Left ventricle myocardium inferior (tissue), 1 donor: ENCODE measurements around the gene SLC23A1. TPM values are rescaled to one million over a fixed set of nuclear protein-coding genes. Genes with fewer than 3 reads are reported as not detected.

Experiments
- DNase-seq: peaks from one replicate; pipeline ENCODE4 v3.0.0-alpha.2; 2020
- H3K27ac ChIP-seq: fragments of 200-600 bp; replicated peaks from 2 replicates; pipeline ENCODE4 v1.8.0; 2021
- H3K27me3 ChIP-seq: fragments of 200-600 bp; 2 replicates; pipeline ENCODE4 v1.8.0; 2021; ENCODE audit warnings: low read depth
- H3K36me3 ChIP-seq: fragments of 200-600 bp; 2 replicates; pipeline ENCODE4 v1.8.0; 2021
- H3K4me1 ChIP-seq: fragments of 200-600 bp; 2 replicates; pipeline ENCODE4 v1.8.0; 2021
- H3K4me3 ChIP-seq: fragments of 200-600 bp; 2 replicates; pipeline ENCODE4 v1.8.0; 2021; ENCODE audit warnings: mild to moderate bottlenecking, moderate library complexity
- H3K9me3 ChIP-seq: fragments of 200-600 bp; replicated peaks from 2 replicates; pipeline ENCODE4 v1.8.0; 2021
- intact Hi-C: fragments of 100-400 bp; cut with micrococcal nuclease; formaldehyde crosslinking; loops from one replicate; pipeline ENCODE4 v1.11.0; 2022
- total RNA-seq: library from RNA; stranded (reverse); fragmentation: NEBNext Ultra II Directional; extraction: Animal tissue kit (Norgen Biotek cat#: 25700); gene quantifications from one replicate; pipeline ENCODE4 v1.2.1, GENCODE V29; 2021
- TF ChIP-seq, protein P1 (sequence below): fragments of 200-600 bp; IDR thresholded peaks from 2 replicates; pipeline ENCODE4 v1.8.0; 2021; ENCODE audit warnings: antibody characterized with exemption, mild to moderate bottlenecking, borderline replicate concordance
- donor health status: DM: no; HTN: yes; CAD: no; lungs with severe emphysema.

Gene SLC23A1
- total RNA-seq, 1 donor from 2014 or later = not detected

DNA sequence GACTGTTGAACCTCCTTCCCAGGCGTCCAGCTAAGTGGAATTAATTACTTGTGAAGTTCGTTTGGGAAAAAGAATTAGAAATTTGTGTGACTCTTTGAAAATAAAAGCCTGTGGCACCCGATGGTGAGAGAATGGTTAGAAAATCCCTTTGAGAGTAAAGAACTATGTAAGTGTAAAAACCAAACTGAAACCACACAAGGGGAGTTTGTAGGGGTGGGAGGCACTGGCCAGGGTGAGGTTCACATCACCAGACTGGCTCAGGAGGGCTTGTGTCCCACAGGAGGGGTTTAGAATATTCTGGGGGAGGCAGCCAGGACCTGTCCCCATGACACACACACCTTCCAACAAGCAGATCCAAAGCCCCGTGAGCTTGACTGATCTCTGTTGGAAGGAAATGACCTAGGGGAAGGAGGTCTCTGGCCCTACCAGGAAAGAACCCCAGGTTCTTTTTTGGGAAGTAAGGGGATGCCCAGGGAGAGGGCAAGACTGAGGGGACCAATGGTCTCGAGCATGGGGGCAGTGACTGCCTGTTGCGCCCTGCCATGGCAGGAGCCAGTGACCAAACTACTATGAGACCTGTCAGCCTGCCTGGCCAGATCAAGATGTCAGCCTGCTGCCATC lies 16.5 kb upstream of the SLC23A1 start:
- Histone ChIP-seq H3K4me1 (peaks cover 52% of the 10 kb centered on the region), H3K4me3 (no peak overlapping the region), H3K9me3 (no peaks in the 10 kb centered on the region), H3K27me3 (no peaks in the 10 kb centered on the region), H3K27ac (no peak overlapping the region), H3K36me3 (peaks cover 5% of the 10 kb centered on the region)
- DNase-seq = no peak
- intact Hi-C loops = no loop called here
- TF ChIP-seq, protein P1, sequence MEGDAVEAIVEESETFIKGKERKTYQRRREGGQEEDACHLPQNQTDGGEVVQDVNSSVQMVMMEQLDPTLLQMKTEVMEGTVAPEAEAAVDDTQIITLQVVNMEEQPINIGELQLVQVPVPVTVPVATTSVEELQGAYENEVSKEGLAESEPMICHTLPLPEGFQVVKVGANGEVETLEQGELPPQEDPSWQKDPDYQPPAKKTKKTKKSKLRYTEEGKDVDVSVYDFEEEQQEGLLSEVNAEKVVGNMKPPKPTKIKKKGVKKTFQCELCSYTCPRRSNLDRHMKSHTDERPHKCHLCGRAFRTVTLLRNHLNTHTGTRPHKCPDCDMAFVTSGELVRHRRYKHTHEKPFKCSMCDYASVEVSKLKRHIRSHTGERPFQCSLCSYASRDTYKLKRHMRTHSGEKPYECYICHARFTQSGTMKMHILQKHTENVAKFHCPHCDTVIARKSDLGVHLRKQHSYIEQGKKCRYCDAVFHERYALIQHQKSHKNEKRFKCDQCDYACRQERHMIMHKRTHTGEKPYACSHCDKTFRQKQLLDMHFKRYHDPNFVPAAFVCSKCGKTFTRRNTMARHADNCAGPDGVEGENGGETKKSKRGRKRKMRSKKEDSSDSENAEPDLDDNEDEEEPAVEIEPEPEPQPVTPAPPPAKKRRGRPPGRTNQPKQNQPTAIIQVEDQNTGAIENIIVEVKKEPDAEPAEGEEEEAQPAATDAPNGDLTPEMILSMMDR = no peak

GRCh38 chr5:139397921-139398320 lies 14.8 kb upstream of the SLC23A1 start:
- Histone ChIP-seq H3K27ac (no peak overlapping the region), H3K9me3 (no peaks in the 10 kb centered on the region), H3K27me3 (no peaks in the 10 kb centered on the region), H3K36me3 (peaks cover 6% of the 10 kb centered on the region), H3K4me1 (peaks cover 57% of the 10 kb centered on the region), H3K4me3 (no peak overlapping the region)
- TF ChIP-seq, protein P1 = no peak
- intact Hi-C loops = no loop called here
- DNase-seq = no peak

DNA sequence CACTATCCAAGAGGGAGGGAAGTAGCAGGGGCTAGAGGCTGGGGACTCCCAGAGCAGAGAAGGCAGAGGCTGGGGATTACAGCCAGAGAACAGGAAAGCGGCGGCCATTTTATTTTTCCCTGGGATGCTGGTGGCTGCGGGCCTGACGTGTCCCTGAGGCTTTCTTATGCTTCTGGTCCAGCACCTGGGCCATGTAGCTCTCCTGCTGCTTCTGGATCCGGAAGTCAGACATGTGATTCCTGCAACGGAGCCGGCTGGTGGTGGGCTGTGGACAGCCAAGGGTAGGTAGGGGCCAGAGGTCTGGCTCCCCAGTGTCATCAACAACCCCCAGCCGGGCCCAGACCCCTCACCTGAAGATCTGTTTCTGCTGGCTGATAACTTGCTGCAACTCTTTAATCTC lies 13.6 kb upstream of the SLC23A1 start:
- Histone ChIP-seq H3K36me3 (peaks cover 15% of the 10 kb centered on the region), H3K27ac (peak overlapping the region; percentile 96), H3K4me3 (no peak overlapping the region), H3K27me3 (no peaks in the 10 kb centered on the region), H3K4me1 (peaks cover 64% of the 10 kb centered on the region), H3K9me3 (no peaks in the 10 kb centered on the region)
- DNase-seq = no peak
- intact Hi-C loops = no loop called here
- TF ChIP-seq, protein P1 = no peak

GRCh38 chr5:139395844-139396640 lies 12.9 kb upstream of the SLC23A1 start:
- DNase-seq = no peak
- intact Hi-C loops = no loop called here
- peak overlapping the region; percentile 77 for H3K4me3 ChIP-seq
- H3K27ac ChIP-seq = peak overlapping the region; percentile 96
- H3K36me3 ChIP-seq = peaks cover 10% of the 10 kb centered on the region
- H3K27me3 ChIP-seq = no peaks in the 10 kb centered on the region
- TF ChIP-seq, protein P1 = no peak
- no peaks in the 10 kb centered on the region for H3K9me3 ChIP-seq
- H3K4me1 ChIP-seq = peaks cover 70% of the 10 kb centered on the region

DNA sequence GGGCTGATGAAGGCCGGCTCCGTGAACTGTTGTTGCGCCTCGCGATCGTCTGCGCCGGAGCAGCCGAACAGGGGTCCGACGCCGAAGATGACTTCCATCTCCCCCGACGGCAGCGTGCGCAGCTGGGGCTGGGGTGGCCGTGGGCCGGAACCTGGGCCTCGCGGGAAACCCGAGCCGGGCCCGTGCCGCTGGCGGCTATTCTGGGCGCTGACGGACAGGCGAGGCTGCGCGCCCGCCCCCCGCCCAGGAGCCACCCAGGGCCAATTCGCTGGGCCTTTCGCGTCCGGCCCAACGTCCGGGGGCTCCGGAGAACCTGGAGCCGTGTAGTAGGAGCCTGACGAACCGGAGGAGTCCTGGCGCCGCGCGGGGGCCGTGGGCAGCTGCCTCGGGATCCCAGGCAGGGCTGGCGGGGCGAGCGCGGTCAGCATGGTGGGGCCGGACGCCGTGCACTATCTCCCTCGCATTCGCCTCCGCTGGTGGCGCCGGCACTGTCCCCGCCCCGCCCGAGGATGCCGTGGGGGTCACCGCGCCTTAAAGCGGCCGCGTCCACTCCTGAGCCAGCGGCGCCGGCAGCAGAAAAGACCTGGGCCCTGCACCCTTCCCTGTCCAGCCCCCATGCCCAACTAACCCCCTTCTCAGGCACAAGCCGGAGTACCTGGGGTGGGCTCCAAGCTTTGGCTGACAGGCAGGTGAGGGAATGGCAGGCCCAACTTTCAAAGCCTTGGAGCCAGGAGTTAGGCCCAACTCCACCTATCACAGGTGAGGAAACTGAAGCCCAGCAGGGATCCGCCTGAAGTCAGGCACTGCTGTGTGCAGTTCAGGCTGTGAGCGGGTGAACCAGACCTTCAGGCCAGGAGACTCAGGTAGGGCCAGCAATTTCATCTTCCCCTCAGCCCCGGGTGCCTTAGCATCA lies 11.8 kb upstream of the SLC23A1 start, which contains the start of gene PROB1:
TSS of gene PROB1 (minus strand) at position 451 of the 913 bp plus-strand sequence. CDS start at position 428, 23 bp downstream.
- Histone ChIP-seq H3K4me1 (peaks cover 80% of the 10 kb centered on the region), H3K4me3 (peak within 1 kb of the TSS; percentile 77), H3K36me3 (peaks cover 10% of the 10 kb centered on the region), H3K27me3 (no peaks in the 10 kb centered on the region), H3K9me3 (no peaks in the 10 kb centered on the region), H3K27ac (peak within 1 kb of the TSS; percentile 96)
- intact Hi-C loops = no loop called here
- TF ChIP-seq, protein P1 = no peak
- peak; percentile 77 for DNase-seq
